ENCODE data around the gene PPEF1.

Gene PPEF1

DNA sequence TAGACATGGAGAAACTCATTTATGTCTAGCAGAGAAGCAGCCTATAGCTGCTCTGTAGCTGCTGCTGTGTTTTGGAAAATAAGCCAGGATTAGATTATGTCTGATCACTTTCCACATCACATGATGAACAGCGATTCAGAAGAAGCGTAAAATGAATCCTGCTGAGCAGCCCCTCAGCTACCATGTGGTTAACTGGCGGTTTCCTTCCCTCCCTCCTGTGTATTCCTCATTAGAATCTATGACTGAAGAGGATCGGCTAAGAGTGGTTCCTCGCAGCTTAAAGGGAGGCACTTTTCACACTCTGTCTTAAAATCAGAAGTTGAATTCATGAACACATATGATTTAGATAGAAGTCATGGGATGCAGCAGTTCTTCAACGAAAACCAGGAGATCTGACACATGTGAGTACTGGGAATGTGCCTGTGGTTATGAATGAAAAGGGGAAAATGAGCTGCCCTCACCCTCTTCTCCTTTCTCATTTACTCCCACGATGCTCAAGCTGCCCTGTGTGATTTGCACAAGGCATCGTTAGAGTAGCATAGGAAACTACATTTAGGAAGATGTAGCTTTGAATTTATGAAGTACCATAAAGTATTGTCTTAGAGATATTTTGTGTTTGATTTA is at the start of gene PPEF1:
TSS of gene PPEF1 (plus strand) at position 220 of the 624 bp plus-strand sequence. CDS start at position 356, 136 bp downstream.
- H4K20me1 ChIP-seq (ENCODE audit: control insufficient read depth, insufficient read depth, low read depth, low read length), result no peaks in the 10 kb centered on the region

DNA sequence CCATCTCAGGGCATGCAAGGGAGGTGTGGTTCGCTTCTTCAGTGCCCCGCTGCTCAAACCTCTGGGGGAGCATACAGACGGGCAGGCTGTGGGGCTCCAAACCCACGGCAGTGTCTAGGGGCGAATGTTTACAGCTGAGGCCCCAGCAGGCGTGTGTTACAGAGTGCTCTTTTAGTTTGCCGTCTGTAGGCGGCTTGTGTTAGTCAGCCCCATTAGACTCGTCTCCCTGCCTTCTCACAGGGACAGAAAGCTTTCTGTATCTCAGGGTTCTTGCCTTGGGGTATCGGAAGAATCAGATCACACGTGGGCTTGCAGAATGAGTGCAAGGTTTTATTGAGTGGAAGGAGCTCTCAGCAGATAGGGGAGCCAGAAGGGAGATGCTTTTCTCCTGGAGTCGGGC is 46.2 kb upstream of the PPEF1 start:
- Histone ChIP-seq H3K79me2 (ENCODE audit: control insufficient read depth, low read length) (no peaks in the 10 kb centered on the region), H3K27me3 (ENCODE audit: control insufficient read depth, low read length) (no peaks in the 10 kb centered on the region), H4K20me1 (ENCODE audit: control insufficient read depth, insufficient read depth, low read depth, low read length) (no peaks in the 10 kb centered on the region), H3K4me3 (ENCODE audit: low read length) (no peak overlapping the region), H3F3A (ENCODE audit: control insufficient read depth, insufficient read depth) (no peaks in the 10 kb centered on the region), H3K9me2 (replicated peaks; ENCODE audit: control insufficient read depth, low read length) (no peaks in the 10 kb centered on the region), H3K27ac (ENCODE audit: low read depth, low read length) (no peak overlapping the region), H3K36me3 (ENCODE audit: control insufficient read depth, low read length) (no peaks in the 10 kb centered on the region), H3K4me1 (ENCODE audit: control insufficient read depth, low read length) (no peaks in the 10 kb centered on the region), H3K4me2 (ENCODE audit: low read length) (no peak overlapping the region), H3K9me3 (ENCODE audit: control insufficient read depth, insufficient read depth, low read length) (no peaks in the 10 kb centered on the region)
- no peak for TF ChIP-seq CTCF (IDR thresholded peaks at IDR 0.05; ENCODE audit: low read depth, low read length, poor library complexity, severe bottlenecking)
- TF ChIP-seq EZH2phosphoT487 (IDR thresholded peaks at IDR 0.05; ENCODE audit: borderline replicate concordance, low read length), result no peak

More for the DNA sequence above, at the start of gene PPEF1:
- no peak for TF ChIP-seq CTCF (IDR thresholded peaks at IDR 0.05; ENCODE audit: low read depth, low read length, poor library complexity, severe bottlenecking)
- TF ChIP-seq EZH2phosphoT487 (IDR thresholded peaks at IDR 0.05; ENCODE audit: borderline replicate concordance, low read length), result no peak
- Histone ChIP-seq H3K4me1 (ENCODE audit: control insufficient read depth, low read length) (no peaks in the 10 kb centered on the region), H3K4me2 (ENCODE audit: low read length) (no peak within 1 kb of the TSS), H3K9me3 (ENCODE audit: control insufficient read depth, insufficient read depth, low read length) (no peaks in the 10 kb centered on the region), H3F3A (ENCODE audit: control insufficient read depth, insufficient read depth) (no peaks in the 10 kb centered on the region), H3K27ac (ENCODE audit: low read depth, low read length) (no peak within 1 kb of the TSS), H3K9me2 (replicated peaks; ENCODE audit: control insufficient read depth, low read length) (no peaks in the 10 kb centered on the region), H3K4me3 (ENCODE audit: low read length) (no peak within 1 kb of the TSS), H3K27me3 (ENCODE audit: control insufficient read depth, low read length) (no peaks in the 10 kb centered on the region), H3K36me3 (ENCODE audit: control insufficient read depth, low read length) (no peaks in the 10 kb centered on the region), H3K79me2 (ENCODE audit: control insufficient read depth, low read length) (no peaks in the 10 kb centered on the region)

GRCh38 chrX:18664947-18665346 is 42.5 kb upstream of the PPEF1 start:
- TF ChIP-seq EZH2phosphoT487 (IDR thresholded peaks at IDR 0.05; ENCODE audit: borderline replicate concordance, low read length) (no peak), CTCF (IDR thresholded peaks at IDR 0.05; ENCODE audit: low read depth, low read length, poor library complexity, severe bottlenecking) (no peak)
- Histone ChIP-seq H3K36me3 (ENCODE audit: control insufficient read depth, low read length) (no peaks in the 10 kb centered on the region), H3F3A (ENCODE audit: control insufficient read depth, insufficient read depth) (no peaks in the 10 kb centered on the region), H3K4me3 (ENCODE audit: low read length) (no peak overlapping the region), H3K27ac (ENCODE audit: low read depth, low read length) (no peak overlapping the region), H3K9me3 (ENCODE audit: control insufficient read depth, insufficient read depth, low read length) (no peaks in the 10 kb centered on the region), H3K79me2 (ENCODE audit: control insufficient read depth, low read length) (no peaks in the 10 kb centered on the region), H3K4me2 (ENCODE audit: low read length) (no peak overlapping the region), H4K20me1 (ENCODE audit: control insufficient read depth, insufficient read depth, low read depth, low read length) (no peaks in the 10 kb centered on the region), H3K4me1 (ENCODE audit: control insufficient read depth, low read length) (no peaks in the 10 kb centered on the region), H3K27me3 (ENCODE audit: control insufficient read depth, low read length) (no peaks in the 10 kb centered on the region), H3K9me2 (replicated peaks; ENCODE audit: control insufficient read depth, low read length) (no peaks in the 10 kb centered on the region)

All from DOHH2 (cell line).